Measurements from ENCODE around the gene CDC20.

The CDC20 gene

GRCh38 chr1:43381612-43382011 is 22.8 kb downstream of the CDC20 start:
- TF ChIP-seq POLR2AphosphoS5 (IDR thresholded peaks at IDR 0.05; ENCODE audit: low read depth, low read length) (no peak), SIN3A (IDR thresholded peaks at IDR 0.05; ENCODE audit: borderline replicate concordance, insufficient read depth, low read length) (no peak), REST (IDR thresholded peaks at IDR 0.05; ENCODE audit: insufficient read depth in 1 of 2, low read depth in 2 of 2, low read length in 2 of 2) (no peak), TAF1 (IDR thresholded peaks at IDR 0.05; ENCODE audit: borderline replicate concordance, insufficient read depth, low read length) (no peak)

- no peak; the same call in 1 of the 2 replicates for TF ChIP-seq POLR2AphosphoS5 (IDR thresholded peaks at IDR 0.05; ENCODE audit: low read depth, low read length)
- no peak for TF ChIP-seq FOXP2 (optimal IDR thresholded peaks at IDR 0.05; ENCODE audit: borderline replicate concordance, extremely low read depth, extremely low read length, insufficient read depth)
- no peak for TF ChIP-seq TAF1 (IDR thresholded peaks at IDR 0.05; ENCODE audit: borderline replicate concordance, insufficient read depth, low read length)
- no peak for TF ChIP-seq REST (IDR thresholded peaks at IDR 0.05; ENCODE audit: insufficient read depth in 1 of 2, low read depth in 2 of 2, low read length in 2 of 2)
- TF ChIP-seq SIN3A (IDR thresholded peaks at IDR 0.05; ENCODE audit: borderline replicate concordance, insufficient read depth, low read length) = no peak
These were observed 23.4 kb downstream of the CDC20 start for GRCh38 chr1:43382027-43382779.

- TF ChIP-seq POLR2AphosphoS5 (IDR thresholded peaks at IDR 0.05; ENCODE audit: low read depth, low read length) = no peak
- no peak for TF ChIP-seq FOXP2 (optimal IDR thresholded peaks at IDR 0.05; ENCODE audit: borderline replicate concordance, extremely low read depth, extremely low read length, insufficient read depth)
- no peak for TF ChIP-seq REST (IDR thresholded peaks at IDR 0.05; ENCODE audit: insufficient read depth in 1 of 2, low read depth in 2 of 2, low read length in 2 of 2)
- no peak for TF ChIP-seq TAF1 (IDR thresholded peaks at IDR 0.05; ENCODE audit: borderline replicate concordance, insufficient read depth, low read length)
- no peak for TF ChIP-seq SIN3A (IDR thresholded peaks at IDR 0.05; ENCODE audit: borderline replicate concordance, insufficient read depth, low read length)
These were observed 24.7 kb downstream of the CDC20 start for GRCh38 chr1:43383449-43383848.

- TF ChIP-seq TAF1 (IDR thresholded peaks at IDR 0.05; ENCODE audit: borderline replicate concordance, insufficient read depth, low read length) = no peak
- TF ChIP-seq FOXP2 (optimal IDR thresholded peaks at IDR 0.05; ENCODE audit: borderline replicate concordance, extremely low read depth, extremely low read length, insufficient read depth) = no peak
These were observed 27.9 kb downstream of the CDC20 start for GRCh38 chr1:43386676-43387075.

GRCh38 chr1:43387976-43388599 is 29.3 kb downstream of the CDC20 start:
- TF ChIP-seq POLR2AphosphoS5 (IDR thresholded peaks at IDR 0.05; ENCODE audit: low read depth, low read length) = no peak
- TF ChIP-seq SIN3A (IDR thresholded peaks at IDR 0.05; ENCODE audit: borderline replicate concordance, insufficient read depth, low read length) = no peak
- TF ChIP-seq FOXP2 (optimal IDR thresholded peaks at IDR 0.05; ENCODE audit: borderline replicate concordance, extremely low read depth, extremely low read length, insufficient read depth) = no peak
- no peak for TF ChIP-seq TAF1 (IDR thresholded peaks at IDR 0.05; ENCODE audit: borderline replicate concordance, insufficient read depth, low read length)
- TF ChIP-seq REST (IDR thresholded peaks at IDR 0.05; ENCODE audit: insufficient read depth in 1 of 2, low read depth in 2 of 2, low read length in 2 of 2) = no peak
